ENCODE data around the gene PDZD11.
"Not testable (repeated sequence)": the region's sequence is repeated elsewhere in the genome, so short reads cannot be mapped to it uniquely, and the experiment has no call there.

DNA sequence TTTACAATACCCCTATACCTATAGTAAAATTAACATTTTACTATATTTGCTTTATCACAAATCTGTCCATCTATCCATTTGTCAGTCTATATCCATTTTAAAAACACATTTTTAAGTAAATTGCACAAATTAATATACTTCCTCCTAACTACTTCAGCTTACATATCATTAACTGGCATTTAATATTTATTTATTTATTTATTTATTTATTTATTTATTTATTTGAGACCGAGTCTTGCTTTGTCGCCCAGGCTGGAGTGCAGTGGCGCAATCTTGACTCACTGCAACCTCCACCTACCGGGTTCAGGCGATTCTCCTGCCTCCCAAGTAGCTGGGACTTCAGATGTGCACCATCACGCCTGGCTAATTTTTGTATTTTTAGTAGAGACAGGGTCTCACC is 33.9 kb upstream of the PDZD11 start:
- TF ChIP-seq, protein P1, sequence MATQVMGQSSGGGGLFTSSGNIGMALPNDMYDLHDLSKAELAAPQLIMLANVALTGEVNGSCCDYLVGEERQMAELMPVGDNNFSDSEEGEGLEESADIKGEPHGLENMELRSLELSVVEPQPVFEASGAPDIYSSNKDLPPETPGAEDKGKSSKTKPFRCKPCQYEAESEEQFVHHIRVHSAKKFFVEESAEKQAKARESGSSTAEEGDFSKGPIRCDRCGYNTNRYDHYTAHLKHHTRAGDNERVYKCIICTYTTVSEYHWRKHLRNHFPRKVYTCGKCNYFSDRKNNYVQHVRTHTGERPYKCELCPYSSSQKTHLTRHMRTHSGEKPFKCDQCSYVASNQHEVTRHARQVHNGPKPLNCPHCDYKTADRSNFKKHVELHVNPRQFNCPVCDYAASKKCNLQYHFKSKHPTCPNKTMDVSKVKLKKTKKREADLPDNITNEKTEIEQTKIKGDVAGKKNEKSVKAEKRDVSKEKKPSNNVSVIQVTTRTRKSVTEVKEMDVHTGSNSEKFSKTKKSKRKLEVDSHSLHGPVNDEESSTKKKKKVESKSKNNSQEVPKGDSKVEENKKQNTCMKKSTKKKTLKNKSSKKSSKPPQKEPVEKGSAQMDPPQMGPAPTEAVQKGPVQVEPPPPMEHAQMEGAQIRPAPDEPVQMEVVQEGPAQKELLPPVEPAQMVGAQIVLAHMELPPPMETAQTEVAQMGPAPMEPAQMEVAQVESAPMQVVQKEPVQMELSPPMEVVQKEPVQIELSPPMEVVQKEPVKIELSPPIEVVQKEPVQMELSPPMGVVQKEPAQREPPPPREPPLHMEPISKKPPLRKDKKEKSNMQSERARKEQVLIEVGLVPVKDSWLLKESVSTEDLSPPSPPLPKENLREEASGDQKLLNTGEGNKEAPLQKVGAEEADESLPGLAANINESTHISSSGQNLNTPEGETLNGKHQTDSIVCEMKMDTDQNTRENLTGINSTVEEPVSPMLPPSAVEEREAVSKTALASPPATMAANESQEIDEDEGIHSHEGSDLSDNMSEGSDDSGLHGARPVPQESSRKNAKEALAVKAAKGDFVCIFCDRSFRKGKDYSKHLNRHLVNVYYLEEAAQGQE (IDR thresholded peaks at IDR 0.05; ENCODE audit: low read depth): not testable (repeated sequence)
- TF ChIP-seq, protein P2, sequence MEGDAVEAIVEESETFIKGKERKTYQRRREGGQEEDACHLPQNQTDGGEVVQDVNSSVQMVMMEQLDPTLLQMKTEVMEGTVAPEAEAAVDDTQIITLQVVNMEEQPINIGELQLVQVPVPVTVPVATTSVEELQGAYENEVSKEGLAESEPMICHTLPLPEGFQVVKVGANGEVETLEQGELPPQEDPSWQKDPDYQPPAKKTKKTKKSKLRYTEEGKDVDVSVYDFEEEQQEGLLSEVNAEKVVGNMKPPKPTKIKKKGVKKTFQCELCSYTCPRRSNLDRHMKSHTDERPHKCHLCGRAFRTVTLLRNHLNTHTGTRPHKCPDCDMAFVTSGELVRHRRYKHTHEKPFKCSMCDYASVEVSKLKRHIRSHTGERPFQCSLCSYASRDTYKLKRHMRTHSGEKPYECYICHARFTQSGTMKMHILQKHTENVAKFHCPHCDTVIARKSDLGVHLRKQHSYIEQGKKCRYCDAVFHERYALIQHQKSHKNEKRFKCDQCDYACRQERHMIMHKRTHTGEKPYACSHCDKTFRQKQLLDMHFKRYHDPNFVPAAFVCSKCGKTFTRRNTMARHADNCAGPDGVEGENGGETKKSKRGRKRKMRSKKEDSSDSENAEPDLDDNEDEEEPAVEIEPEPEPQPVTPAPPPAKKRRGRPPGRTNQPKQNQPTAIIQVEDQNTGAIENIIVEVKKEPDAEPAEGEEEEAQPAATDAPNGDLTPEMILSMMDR (IDR thresholded peaks at IDR 0.05 in 2 of 3, conservative IDR thresholded peaks at IDR 0.05 in 1 of 3; ENCODE audit: borderline replicate concordance in 1 of 3, insufficient read depth in 1 of 3, low read depth in 2 of 3, low read length in 2 of 3): not testable (repeated sequence)
- TF ChIP-seq POLR2AphosphoS5 (IDR thresholded peaks at IDR 0.05; ENCODE audit: low read depth, low read length); EZH2 (IDR thresholded peaks at IDR 0.05); ZNF274 (IDR thresholded peaks at IDR 0.05; ENCODE audit: low read depth, low read length); FOSL1 (IDR thresholded peaks at IDR 0.05; ENCODE audit: low read depth); YY1 (IDR thresholded peaks at IDR 0.05; ENCODE audit: extremely low read depth, insufficient replicate concordance, low read depth, low read length); POLR2A (IDR thresholded peaks at IDR 0.05; ENCODE audit: borderline replicate concordance, extremely low read depth, insufficient read depth, insufficient read length); EZH2phosphoT487 (IDR thresholded peaks at IDR 0.05; ENCODE audit: borderline replicate concordance): not testable (repeated sequence)
- TF ChIP-seq, protein P3, sequence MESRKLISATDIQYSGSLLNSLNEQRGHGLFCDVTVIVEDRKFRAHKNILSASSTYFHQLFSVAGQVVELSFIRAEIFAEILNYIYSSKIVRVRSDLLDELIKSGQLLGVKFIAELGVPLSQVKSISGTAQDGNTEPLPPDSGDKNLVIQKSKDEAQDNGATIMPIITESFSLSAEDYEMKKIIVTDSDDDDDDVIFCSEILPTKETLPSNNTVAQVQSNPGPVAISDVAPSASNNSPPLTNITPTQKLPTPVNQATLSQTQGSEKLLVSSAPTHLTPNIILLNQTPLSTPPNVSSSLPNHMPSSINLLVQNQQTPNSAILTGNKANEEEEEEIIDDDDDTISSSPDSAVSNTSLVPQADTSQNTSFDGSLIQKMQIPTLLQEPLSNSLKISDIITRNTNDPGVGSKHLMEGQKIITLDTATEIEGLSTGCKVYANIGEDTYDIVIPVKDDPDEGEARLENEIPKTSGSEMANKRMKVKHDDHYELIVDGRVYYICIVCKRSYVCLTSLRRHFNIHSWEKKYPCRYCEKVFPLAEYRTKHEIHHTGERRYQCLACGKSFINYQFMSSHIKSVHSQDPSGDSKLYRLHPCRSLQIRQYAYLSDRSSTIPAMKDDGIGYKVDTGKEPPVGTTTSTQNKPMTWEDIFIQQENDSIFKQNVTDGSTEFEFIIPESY (IDR thresholded peaks at IDR 0.05; ENCODE audit: extremely low read depth, insufficient replicate concordance, low read length): not testable (repeated sequence)
- TF ChIP-seq, protein P4, sequence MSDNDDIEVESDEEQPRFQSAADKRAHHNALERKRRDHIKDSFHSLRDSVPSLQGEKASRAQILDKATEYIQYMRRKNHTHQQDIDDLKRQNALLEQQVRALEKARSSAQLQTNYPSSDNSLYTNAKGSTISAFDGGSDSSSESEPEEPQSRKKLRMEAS (IDR thresholded peaks at IDR 0.05): not testable (repeated sequence)

Measured in HCT116 (cell line).